PC-3 (cell line): ENCODE results near the gene MAP3K8. TPM values are rescaled to one million over a fixed set of nuclear protein-coding genes. Genes with fewer than 3 reads are reported as not detected.

Experiments used
- ATAC-seq: fragments of 200-7000 bp; cut with Tn5 transposase; 2 replicates; pipeline ENCODE4 v1.9.1; 2020; ENCODE audit warnings: mild to moderate bottlenecking, moderate library complexity
- BruUV-seq: library from RNA; stranded (reverse); fragments of 400-500 nt; replicated peaks from 2 replicates; lab custom pipeline; 2021; lab: Mats Ljungman, UMichigan
- CTCF ChIA-PET: fragments of 300-600 bp; sonication (Branson Sonifier 250); formaldehyde crosslinking; loops from one replicate; lab custom pipeline; 2022; ENCODE audit warnings: antibody characterized with exemption; lab: Charles Lee
- POLR2A ChIA-PET: fragments of 300-600 bp; sonication (Branson Sonifier 250); formaldehyde crosslinking; loops from one replicate; lab custom pipeline; 2022; ENCODE audit warnings: antibody characterized with exemption; ENCODE audit not compliant: unreplicated experiment; lab: Charles Lee
- DNase-seq: peaks from one replicate; pipeline ENCODE4 v3.0.0-alpha.2; 2015
- H2AFZ ChIP-seq: fragments of 300-600 bp; sonication (generic); 2 replicates; pipeline ENCODE4 v1.6.0; 2016; ENCODE audit warnings: antibody characterized with exemption, low read length
- H3F3A ChIP-seq: fragments of 300-600 bp; sonication (generic); one replicate; pipeline ENCODE4 v1.6.0; 2017; ENCODE audit warnings: antibody characterized with exemption, low read length, control low read depth, mild to moderate bottlenecking; ENCODE audit not compliant: unreplicated experiment
- H3K27ac ChIP-seq: fragments of 300-600 bp; sonication (generic); 2 replicates; pipeline ENCODE4 v1.5.1; 2016; ENCODE audit warnings: mild to moderate bottlenecking, low read length
- H3K27me3 ChIP-seq: fragments of 300-600 bp; sonication (generic); 2 replicates; pipeline ENCODE4 v1.6.1; 2016; ENCODE audit warnings: low read length, mixed read lengths
- H3K36me3 ChIP-seq: fragments of 300-600 bp; sonication (generic); 2 replicates; pipeline ENCODE4 v1.6.1; 2016; ENCODE audit warnings: low read depth, mixed run types, low read length, mixed read lengths
- H3K4me1 ChIP-seq: fragments of 300-600 bp; sonication (generic); 2 replicates; pipeline ENCODE4 v1.5.1; 2016; ENCODE audit warnings: low read length; ENCODE audit not compliant: insufficient read depth
- H3K4me2 ChIP-seq: fragments of 300-600 bp; sonication (generic); 2 replicates; pipeline ENCODE4 v1.6.0; 2016; ENCODE audit warnings: low read length
- H3K4me3 ChIP-seq: fragments of 300-600 bp; sonication (generic); 2 replicates; pipeline ENCODE4 v1.5.1; 2016; ENCODE audit warnings: mild to moderate bottlenecking, low read length, mixed read lengths
- H3K79me2 ChIP-seq: fragments of 300-600 bp; sonication (generic); 2 replicates; pipeline ENCODE4 v1.6.1; 2017; ENCODE audit warnings: low read length, mixed read lengths
- H3K9ac ChIP-seq: fragments of 300-600 bp; sonication (generic); 2 replicates; pipeline ENCODE4 v1.6.0; 2016; ENCODE audit warnings: mild to moderate bottlenecking, low read length
- H3K9me2 ChIP-seq: fragments of 300-600 bp; sonication (generic); replicated peaks from 2 replicates; pipeline ENCODE4 v1.6.1; 2016; ENCODE audit warnings: mixed run types, low read length, mixed read lengths
- H3K9me3 ChIP-seq: fragments of 300-600 bp; sonication (generic); 2 replicates; pipeline ENCODE4 v1.6.1; 2016; ENCODE audit warnings: low read length, mixed read lengths
- H4K20me1 ChIP-seq: fragments of 300-600 bp; sonication (generic); 2 replicates; pipeline ENCODE4 v1.6.1; 2016; ENCODE audit warnings: low read length, mixed read lengths
- EZH2 ChIP-seq: fragments of 300-600 bp; sonication (generic); IDR thresholded peaks from one replicate; pipeline ENCODE4 v1.6.1; 2017; ENCODE audit warnings: antibody characterized with exemption, mild to moderate bottlenecking, low read length; ENCODE audit not compliant: unreplicated experiment
- EZH2phosphoT487 ChIP-seq: fragments of 300-600 bp; sonication (generic); IDR thresholded peaks from 2 replicates; pipeline ENCODE4 v1.6.1; 2018; ENCODE audit warnings: mild to moderate bottlenecking, antibody characterized with exemption, low read length, borderline replicate concordance
- intact Hi-C: fragments of 100-400 bp; cut with micrococcal nuclease; formaldehyde crosslinking; loops from 2 replicates; pipeline ENCODE4 v1.9.0; 2023
- total RNA-seq: library from RNA; depleted of rRNA; stranded (reverse); fragments of >200 nt; gene quantifications from 2 replicates; pipeline ENCODE4 v1.2.3, GENCODE V29; 2014
- TF ChIP-seq, protein P1 (sequence below): fragments of 300-600 bp; sonication (generic); conservative IDR thresholded peaks from 2 replicates; pipeline ENCODE4 v1.5.1; 2017; ENCODE audit warnings: antibody characterized with exemption, low read depth, mild to moderate bottlenecking, low read length

MAP3K8 gene
- total RNA-seq, 1 experiment from 2014 or later: 6.5 TPM

GRCh38 chr10:30439931-30440330 is 5.9 kb downstream of the MAP3K8 start:
- no peaks in the 10 kb centered on the region for H3F3A ChIP-seq
- peaks cover 5% of the 10 kb centered on the region; the same call in 1 of the 2 replicates for H3K36me3 ChIP-seq
- no peak for ATAC-seq
- intact Hi-C loops: no loop called here
- ChIA-PET CTCF (no interaction called here), POLR2A (no interaction called here)
- H3K79me2 ChIP-seq: peaks cover 40% of the 10 kb centered on the region
- no peaks in the 10 kb centered on the region for H3K9me2 ChIP-seq
- no peak overlapping the region for H3K4me2 ChIP-seq
- TF ChIP-seq, protein P1, sequence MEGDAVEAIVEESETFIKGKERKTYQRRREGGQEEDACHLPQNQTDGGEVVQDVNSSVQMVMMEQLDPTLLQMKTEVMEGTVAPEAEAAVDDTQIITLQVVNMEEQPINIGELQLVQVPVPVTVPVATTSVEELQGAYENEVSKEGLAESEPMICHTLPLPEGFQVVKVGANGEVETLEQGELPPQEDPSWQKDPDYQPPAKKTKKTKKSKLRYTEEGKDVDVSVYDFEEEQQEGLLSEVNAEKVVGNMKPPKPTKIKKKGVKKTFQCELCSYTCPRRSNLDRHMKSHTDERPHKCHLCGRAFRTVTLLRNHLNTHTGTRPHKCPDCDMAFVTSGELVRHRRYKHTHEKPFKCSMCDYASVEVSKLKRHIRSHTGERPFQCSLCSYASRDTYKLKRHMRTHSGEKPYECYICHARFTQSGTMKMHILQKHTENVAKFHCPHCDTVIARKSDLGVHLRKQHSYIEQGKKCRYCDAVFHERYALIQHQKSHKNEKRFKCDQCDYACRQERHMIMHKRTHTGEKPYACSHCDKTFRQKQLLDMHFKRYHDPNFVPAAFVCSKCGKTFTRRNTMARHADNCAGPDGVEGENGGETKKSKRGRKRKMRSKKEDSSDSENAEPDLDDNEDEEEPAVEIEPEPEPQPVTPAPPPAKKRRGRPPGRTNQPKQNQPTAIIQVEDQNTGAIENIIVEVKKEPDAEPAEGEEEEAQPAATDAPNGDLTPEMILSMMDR: no peak
- no peak for TF ChIP-seq EZH2phosphoT487
- TF ChIP-seq EZH2: no peak
- no peak overlapping the region for H3K4me3 ChIP-seq
- no peaks in the 10 kb centered on the region for H3K27me3 ChIP-seq
- no peak overlapping the region for H3K9ac ChIP-seq
- H4K20me1 ChIP-seq: peaks cover 13% of the 10 kb centered on the region; the same call in 1 of the 2 replicates
- no peak overlapping the region for H3K27ac ChIP-seq
- H3K9me3 ChIP-seq: no peaks in the 10 kb centered on the region
- no peak overlapping the region for H2AFZ ChIP-seq
- BruUV-seq: no TSS peak
- no peak for DNase-seq
- H3K4me1 ChIP-seq: peaks cover 31% of the 10 kb centered on the region

GRCh38 chr10:30442019-30442606 is 8.1 kb downstream of the MAP3K8 start:
- H3K27ac ChIP-seq: no peak overlapping the region
- no peak overlapping the region for H3K9ac ChIP-seq
- ATAC-seq (no peak), DNase-seq (no peak)
- H3K9me2 ChIP-seq: no peaks in the 10 kb centered on the region
- no peaks in the 10 kb centered on the region for H3K27me3 ChIP-seq
- peaks cover 5% of the 10 kb centered on the region; the same call in 1 of the 2 replicates for H3K36me3 ChIP-seq
- no peak overlapping the region for H2AFZ ChIP-seq
- POLR2A ChIA-PET: no interaction called here
- H3K4me3 ChIP-seq: no peak overlapping the region
- intact Hi-C loops: no loop called here
- TF ChIP-seq EZH2phosphoT487 (no peak), EZH2 (no peak)
- TF ChIP-seq, protein P1: no peak
- H3K9me3 ChIP-seq: no peaks in the 10 kb centered on the region
- no peaks in the 10 kb centered on the region for H3F3A ChIP-seq
- no peak overlapping the region for H3K4me2 ChIP-seq
- CTCF ChIA-PET: no interaction called here
- no TSS peak for BruUV-seq
- peaks cover 19% of the 10 kb centered on the region for H3K79me2 ChIP-seq
- peaks cover 11% of the 10 kb centered on the region; the same call in 1 of the 2 replicates for H4K20me1 ChIP-seq
- H3K4me1 ChIP-seq: peaks cover 18% of the 10 kb centered on the region

- 0 out of 2 replicates have a peak, but pooled peaks cover 10% of the 10 kb centered on the region for H4K20me1 ChIP-seq
- H3K27ac ChIP-seq: no peak overlapping the region
- intact Hi-C loops: no loop called here
- H3K4me1 ChIP-seq: peaks cover 16% of the 10 kb centered on the region
- CTCF ChIA-PET: no interaction called here
- no peak overlapping the region for H2AFZ ChIP-seq
- peaks cover 11% of the 10 kb centered on the region; the same call in 1 of the 2 replicates for H3K79me2 ChIP-seq
- no TSS peak for BruUV-seq
- TF ChIP-seq, protein P1: no peak
- no peak for TF ChIP-seq EZH2
- TF ChIP-seq EZH2phosphoT487: no peak
- no peak overlapping the region for H3K4me2 ChIP-seq
- H3K4me3 ChIP-seq: no peak overlapping the region
- POLR2A ChIA-PET: no interaction called here
- H3K9me2 ChIP-seq: no peaks in the 10 kb centered on the region
- H3K36me3 ChIP-seq: peaks cover 5% of the 10 kb centered on the region; the same call in 1 of the 2 replicates
- H3F3A ChIP-seq: no peaks in the 10 kb centered on the region
- no peaks in the 10 kb centered on the region for H3K27me3 ChIP-seq
- no peak for ATAC-seq
- H3K9ac ChIP-seq: no peak overlapping the region
- no peaks in the 10 kb centered on the region for H3K9me3 ChIP-seq
- DNase-seq: no peak
These were observed 9.1 kb downstream of the MAP3K8 start for GRCh38 chr10:30443049-30443448.
